Neuronal stem cell (in vitro differentiated cells): ENCODE data around the gene LIPA.

ENCODE experiments used
- DNase-seq: peaks from one replicate; pipeline ENCODE4 v3.0.0-alpha.2; 2013; ENCODE audit warnings: low spot score
- H2AFZ ChIP-seq: one replicate; pipeline ENCODE4 v1.6.1; 2013; ENCODE audit warnings: mild to moderate bottlenecking, low read length, inconsistent platforms
- H2AK5ac ChIP-seq: 2 replicates; pipeline ENCODE4 v1.6.1; 2013; ENCODE audit warnings: low read depth, mild to moderate bottlenecking, inconsistent platforms, low read length, moderate library complexity, mixed read lengths
- H2BK120ac ChIP-seq: 2 replicates; pipeline ENCODE4 v1.6.1; 2013; ENCODE audit warnings: low read depth, mild to moderate bottlenecking, inconsistent platforms, low read length, moderate library complexity, mixed read lengths
- H2BK12ac ChIP-seq: one replicate; pipeline ENCODE4 v1.6.1; 2013; ENCODE audit warnings: low read length, inconsistent platforms
- H2BK15ac ChIP-seq: 2 replicates; pipeline ENCODE4 v1.6.1; 2013; ENCODE audit warnings: mild to moderate bottlenecking, low read length, inconsistent platforms, mixed read lengths
- H2BK5ac ChIP-seq: one replicate; pipeline ENCODE4 v1.6.1; 2013; ENCODE audit warnings: inconsistent platforms, mild to moderate bottlenecking, low read length, moderate library complexity
- H3K14ac ChIP-seq: one replicate; pipeline ENCODE4 v1.6.1; 2013; ENCODE audit warnings: low read length, inconsistent platforms
- H3K18ac ChIP-seq: 2 replicates; pipeline ENCODE4 v1.6.1; 2013; ENCODE audit warnings: low read length, inconsistent platforms
- H3K23ac ChIP-seq: 2 replicates; pipeline ENCODE4 v1.6.1; 2013; ENCODE audit warnings: low read depth, mild to moderate bottlenecking, mixed read lengths, low read length, inconsistent platforms; ENCODE audit not compliant: poor library complexity
- H3K27ac ChIP-seq: replicated peaks from 3 replicates; pipeline ENCODE4 v1.5.1; 2013; ENCODE audit warnings: low read length, inconsistent platforms
- H3K27me3 ChIP-seq, 3 experiments: 2 replicates each; pipeline ENCODE4 v1.6.1; 2013; ENCODE audit warnings: low read length in 3 of 3, mild to moderate bottlenecking in 2 of 3, inconsistent platforms in 1 of 3, low read depth in 1 of 3, mixed read lengths in 1 of 3, moderate library complexity in 1 of 3; ENCODE audit not compliant: control insufficient read depth in 3 of 3, insufficient read depth in 3 of 3
- H3K36me3 ChIP-seq, 2 donors: replicated peaks in 1 of 2; 2 replicates each; pipeline ENCODE4 v1.6.1; 2013; ENCODE audit warnings: low read length in 2 of 2; ENCODE audit not compliant: control insufficient read depth in 2 of 2, insufficient read depth in 2 of 2
- H3K4ac ChIP-seq: 2 replicates; pipeline ENCODE4 v1.6.1; 2013; ENCODE audit warnings: inconsistent platforms, mild to moderate bottlenecking, low read length, moderate library complexity
- H3K4me1 ChIP-seq, 2 donors: 1 replicate in 1 of 2; 2 replicates in 1 of 2; pipeline ENCODE4 v1.6.1; 2013; ENCODE audit warnings: low read length in 2 of 2, low read depth in 1 of 2; ENCODE audit not compliant: control insufficient read depth in 2 of 2, insufficient read depth in 1 of 2
- H3K4me2 ChIP-seq: one replicate; pipeline ENCODE4 v1.6.1; 2013; ENCODE audit warnings: mild to moderate bottlenecking, low read length, inconsistent platforms; ENCODE audit not compliant: insufficient read depth, poor library complexity, severe bottlenecking
- H3K4me3 ChIP-seq, 2 donors: 2 replicates each; pipeline ENCODE4 v1.5.1; 2013; ENCODE audit warnings: low read length in 2 of 2, mild to moderate bottlenecking in 2 of 2, inconsistent platforms in 1 of 2, moderate library complexity in 1 of 2
- H3K79me1 ChIP-seq: one replicate; pipeline ENCODE4 v1.6.1; 2013; ENCODE audit warnings: low read depth, mild to moderate bottlenecking, inconsistent platforms, low read length, moderate library complexity
- H3K9ac ChIP-seq: one replicate; pipeline ENCODE4 v1.6.1; 2013; ENCODE audit warnings: mild to moderate bottlenecking, low read depth, low read length, inconsistent platforms; ENCODE audit not compliant: poor library complexity
- H3K9me3 ChIP-seq, 2 donors: replicated peaks in 1 of 2; 2 replicates each; pipeline versions ENCODE3 to v1.6.1; 2013; ENCODE audit warnings: low read length in 2 of 2, mild to moderate bottlenecking in 2 of 2, inconsistent platforms in 1 of 2, low read depth in 1 of 2, mixed read lengths in 1 of 2, moderate library complexity in 1 of 2; ENCODE audit not compliant: control insufficient read depth in 2 of 2, insufficient read depth in 1 of 2
- H4K8ac ChIP-seq: one replicate; pipeline ENCODE4 v1.6.1; 2013; ENCODE audit warnings: low read depth, mild to moderate bottlenecking, inconsistent platforms, low read length, moderate library complexity
- H4K91ac ChIP-seq: one replicate; pipeline ENCODE4 v1.6.1; 2013; ENCODE audit warnings: low read length, low read depth, mild to moderate bottlenecking, inconsistent platforms; ENCODE audit not compliant: poor library complexity
- WGBS, 2 donors: extraction: QIAGEN DNeasy Blood & Tissue Kit; methylation state at CpG; one replicate each; pipeline ENCODE4 v1.1.7; 2013; ENCODE audit warnings: missing lambda C conversion rate in 2 of 2, mixed read lengths in 1 of 2; ENCODE audit not compliant: insufficient read length in 2 of 2, insufficient replicate concordance in 1 of 2; ENCODE audit errors: extremely low coverage in 2 of 2; 5-methylcytosine and 5-hydroxymethylcytosine counted together

The LIPA gene

DNA sequence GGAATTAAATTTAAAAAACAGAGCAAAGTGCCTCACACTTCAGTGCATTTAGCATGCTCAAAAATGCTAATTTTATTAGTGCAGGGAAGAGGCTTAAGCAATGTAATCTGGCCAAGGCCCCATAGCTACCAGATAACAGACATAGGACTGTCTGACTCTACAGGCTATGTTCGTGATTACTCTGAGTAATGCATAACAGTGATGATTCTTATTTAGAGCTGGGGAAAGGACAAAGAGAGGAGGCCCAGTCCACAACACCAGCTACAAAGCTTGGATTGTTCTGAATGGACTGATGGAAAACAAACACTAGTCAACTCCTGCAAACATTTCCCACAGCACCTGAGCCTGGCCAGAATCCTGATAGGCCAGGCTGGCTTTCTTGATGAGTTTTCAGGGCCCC lies 36.1 kb downstream of the LIPA start:
- Histone ChIP-seq H3K4ac (no peak overlapping the region), H2BK12ac (no peak overlapping the region), H2AFZ (no peak overlapping the region), H2BK120ac (no peak overlapping the region), H3K4me1 (peaks cover 0 to 1% of the 10 kb centered on the region in 2 donors), H3K9me3 (no peaks in the 10 kb centered on the region), H3K79me1 (no peaks in the 10 kb centered on the region), H3K9ac (no peak overlapping the region), H3K23ac (no peak overlapping the region), H2AK5ac (no peak overlapping the region), H3K4me2 (no peak overlapping the region), H2BK15ac (no peak overlapping the region), H3K4me3 (no peak overlapping the region), H3K36me3 (peaks cover 0 to 2% of the 10 kb centered on the region in 2 donors), H4K8ac (no peak overlapping the region), H3K14ac (no peak overlapping the region), H3K18ac (no peak overlapping the region), H2BK5ac (no peak overlapping the region), H3K27me3 (peaks cover 0 to 5% (median 0%) of the 10 kb centered on the region in 3 experiments), H4K91ac (no peak overlapping the region), H3K27ac (no peak overlapping the region)
- no peak for DNase-seq
- WGBS, 2 donors, result no CpG with 5 or more reads among the region's 1 CpG

DNA sequence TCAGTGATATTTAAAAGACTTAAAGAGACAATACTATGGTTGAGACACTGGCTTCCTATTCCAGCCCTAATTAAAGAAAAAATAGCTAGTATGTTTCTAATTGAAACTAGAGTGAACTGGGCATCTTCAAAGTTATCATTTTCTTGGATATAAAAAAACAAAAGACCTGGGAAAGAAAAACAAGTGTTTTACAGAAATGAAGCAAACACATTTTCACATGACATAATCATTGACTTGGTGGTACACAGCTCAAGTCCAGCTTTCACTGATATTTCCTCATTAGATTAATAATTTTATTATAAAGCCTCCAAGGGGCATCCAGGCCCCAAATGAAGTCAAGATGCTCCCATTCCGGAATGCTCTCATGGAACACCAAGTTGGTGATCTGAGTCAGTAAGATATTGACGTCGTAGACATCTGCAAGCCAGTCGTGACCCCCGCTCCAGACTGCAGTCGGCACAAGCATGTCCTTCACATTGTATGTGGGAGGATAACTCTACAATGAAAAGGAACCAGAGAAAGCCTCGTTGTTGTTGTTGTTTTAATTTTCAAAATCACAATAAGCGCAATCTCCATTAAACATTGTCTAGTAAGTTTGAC lies 36.9 kb downstream of the LIPA start:
- H3K14ac ChIP-seq, result no peak overlapping the region
- H2BK12ac ChIP-seq, result no peak overlapping the region
- H2AFZ ChIP-seq, result no peak overlapping the region
- no peak overlapping the region for H2BK5ac ChIP-seq
- H3K9ac ChIP-seq, result no peak overlapping the region
- DNase-seq, result no peak
- H3K4me2 ChIP-seq, result no peak overlapping the region
- H3K18ac ChIP-seq, result no peak overlapping the region
- H3K79me1 ChIP-seq, result no peaks in the 10 kb centered on the region
- no peak overlapping the region for H4K91ac ChIP-seq
- H2BK15ac ChIP-seq, result no peak overlapping the region
- no peaks in the 10 kb centered on the region for H3K9me3 ChIP-seq
- H4K8ac ChIP-seq, result no peak overlapping the region
- H3K4ac ChIP-seq, result no peak overlapping the region
- peaks cover 0 to 13% (median 0%) of the 10 kb centered on the region in 3 experiments for H3K27me3 ChIP-seq
- H2BK120ac ChIP-seq, result no peak overlapping the region
- WGBS, 2 donors, result no CpG with 5 or more reads among the region's 8 CpGs
- H3K4me3 ChIP-seq, result no peak overlapping the region
- H3K4me1 ChIP-seq, result peaks cover 0 to 1% of the 10 kb centered on the region in 2 donors
- peaks cover 0 to 2% of the 10 kb centered on the region in 2 donors for H3K36me3 ChIP-seq
- no peak overlapping the region for H3K23ac ChIP-seq
- H2AK5ac ChIP-seq, result no peak overlapping the region
- H3K27ac ChIP-seq, result no peak overlapping the region

DNA sequence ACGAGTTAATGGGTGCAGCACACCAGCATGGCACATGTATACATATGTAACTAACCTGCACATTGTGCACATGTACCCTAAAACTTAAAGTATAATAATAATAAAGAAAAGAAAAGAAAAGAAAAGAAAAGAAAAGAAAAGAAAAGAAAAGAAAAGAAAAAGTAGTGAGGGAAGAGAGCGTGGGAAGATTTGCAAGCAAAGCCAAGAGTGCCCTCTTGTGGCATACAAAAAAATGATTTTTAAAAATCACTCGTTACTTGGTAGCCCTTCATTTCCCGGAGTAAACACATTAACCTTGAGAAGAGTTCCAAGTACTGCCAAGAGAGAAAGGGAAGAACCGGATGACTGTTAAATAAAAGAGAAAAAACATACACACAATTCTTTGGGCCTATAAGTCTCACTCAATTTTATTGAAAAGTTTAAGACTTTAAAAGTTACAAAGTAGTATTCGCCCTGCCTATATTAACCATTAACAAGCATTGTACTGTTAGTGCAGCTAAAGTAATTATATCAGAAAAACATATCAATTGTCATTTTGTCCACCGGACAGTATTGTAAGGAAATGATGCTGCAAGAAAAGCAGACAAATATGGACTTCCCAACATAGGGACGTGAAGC lies 38.3 kb downstream of the LIPA start:
- Histone ChIP-seq H3K18ac (no peak overlapping the region), H3K9me3 (no peaks in the 10 kb centered on the region), H3K4me1 (peaks cover 0 to 1% of the 10 kb centered on the region in 2 donors), H3K4me3 (no peak overlapping the region), H2BK12ac (no peak overlapping the region), H2BK15ac (no peak overlapping the region), H2BK120ac (no peak overlapping the region), H3K4me2 (no peak overlapping the region), H3K36me3 (peaks cover 0 to 2% of the 10 kb centered on the region in 2 donors), H3K27ac (no peak overlapping the region), H3K23ac (no peak overlapping the region), H2AFZ (no peak overlapping the region), H3K27me3 (peaks cover 0 to 27% (median 5%) of the 10 kb centered on the region in 3 experiments), H3K14ac (no peak overlapping the region), H3K79me1 (no peaks in the 10 kb centered on the region), H3K4ac (no peak overlapping the region), H2BK5ac (no peak overlapping the region), H2AK5ac (no peak overlapping the region), H4K8ac (no peak overlapping the region), H3K9ac (no peak overlapping the region), H4K91ac (no peak overlapping the region)
- DNase-seq, result peak; percentile 9
- WGBS, 2 donors, result no CpG with 5 or more reads among the region's 8 CpGs

DNA sequence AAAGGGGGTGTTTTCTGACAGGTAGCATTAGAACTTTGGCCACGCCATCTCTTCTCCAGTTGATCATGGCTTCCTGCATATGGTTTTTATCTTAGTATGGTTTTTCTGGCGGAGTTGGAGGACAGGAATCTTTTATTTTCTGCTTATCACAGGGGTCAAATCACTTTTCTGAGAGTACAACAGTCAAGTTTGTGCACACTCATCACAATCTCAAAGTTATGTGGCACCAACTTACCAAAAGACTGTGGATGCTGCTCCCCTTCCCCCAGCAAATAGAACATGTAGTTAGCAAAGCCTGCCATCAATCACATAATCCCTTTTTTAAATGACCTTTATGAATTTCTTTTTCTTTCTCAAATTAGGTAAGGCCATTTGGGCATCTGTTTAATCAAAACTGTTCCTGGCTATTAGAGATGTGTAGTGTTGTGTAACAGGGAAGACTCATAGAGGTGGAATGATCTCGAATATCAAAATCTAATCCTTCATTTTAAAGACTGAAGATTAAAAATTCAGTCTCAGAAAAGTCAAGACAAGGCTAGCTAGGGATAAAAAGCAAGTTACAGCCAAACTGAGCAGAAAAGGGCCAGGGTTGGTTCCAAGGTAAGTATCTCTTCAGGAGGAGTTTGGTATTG lies 40.7 kb downstream of the LIPA start:
- Histone ChIP-seq H2BK5ac (no peak overlapping the region), H3K9ac (no peak overlapping the region), H3K14ac (no peak overlapping the region), H2BK12ac (no peak overlapping the region), H4K91ac (no peak overlapping the region), H3K27me3 (peaks cover 2 to 51% (median 26%) of the 10 kb centered on the region in 3 experiments), H3K79me1 (no peaks in the 10 kb centered on the region), H3K9me3 (no peaks in the 10 kb centered on the region), H3K4me3 (no peak overlapping the region), H3K4ac (no peak overlapping the region), H2BK120ac (no peak overlapping the region), H3K18ac (no peak overlapping the region), H2AK5ac (no peak overlapping the region), H3K4me1 (peaks cover 10% of the 10 kb centered on the region in 2 donors), H3K27ac (no peak overlapping the region), H3K23ac (no peak overlapping the region), H2AFZ (no peak overlapping the region), H2BK15ac (no peak overlapping the region), H4K8ac (no peak overlapping the region), H3K4me2 (no peak overlapping the region), H3K36me3 (peaks cover 0 to 2% of the 10 kb centered on the region in 2 donors)
- DNase-seq, result no peak
- no CpG with 5 or more reads among the region's 3 CpGs for WGBS, 2 donors
